Choroid plexus epithelial cell (primary cell): ENCODE results near the gene SLC13A3.

Experiments
- DNase-seq: peaks from one replicate; pipeline ENCODE4 v3.0.0-alpha.2; 2010; ENCODE audit warnings: low read depth
- H3K4me3 ChIP-seq: 2 replicates; pipeline ENCODE4 v1.5.1; 2011; ENCODE audit warnings: low read depth, mild to moderate bottlenecking, control low read depth, low read length, moderate library complexity
- TF ChIP-seq, protein P1 (sequence below): conservative IDR thresholded peaks from 2 replicates; pipeline ENCODE4 v1.5.1; 2011; ENCODE audit warnings: low read depth, mild to moderate bottlenecking, control low read depth, inconsistent platforms, low read length, moderate library complexity

The SLC13A3 gene

DNA sequence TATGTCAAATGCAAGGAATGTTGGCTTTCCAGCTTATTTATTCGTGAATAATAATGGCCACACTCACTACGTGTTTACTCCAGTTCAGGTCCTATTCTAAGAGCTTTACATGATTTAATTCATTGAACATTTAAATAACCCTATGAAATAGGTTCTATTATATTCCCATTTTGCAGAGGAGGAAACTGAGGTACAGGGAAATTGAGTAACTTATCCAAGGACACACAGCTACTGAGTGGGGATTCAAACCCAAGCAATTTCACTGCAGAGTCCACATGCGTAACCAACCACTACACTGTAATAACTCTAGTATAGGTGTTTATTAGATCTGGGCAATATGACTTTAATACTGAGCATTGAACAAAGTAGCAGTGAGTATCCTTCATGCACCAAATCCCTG lies 12.3 kb upstream of the SLC13A3 start:
- no peak overlapping the region for H3K4me3 ChIP-seq
- TF ChIP-seq, protein P1, sequence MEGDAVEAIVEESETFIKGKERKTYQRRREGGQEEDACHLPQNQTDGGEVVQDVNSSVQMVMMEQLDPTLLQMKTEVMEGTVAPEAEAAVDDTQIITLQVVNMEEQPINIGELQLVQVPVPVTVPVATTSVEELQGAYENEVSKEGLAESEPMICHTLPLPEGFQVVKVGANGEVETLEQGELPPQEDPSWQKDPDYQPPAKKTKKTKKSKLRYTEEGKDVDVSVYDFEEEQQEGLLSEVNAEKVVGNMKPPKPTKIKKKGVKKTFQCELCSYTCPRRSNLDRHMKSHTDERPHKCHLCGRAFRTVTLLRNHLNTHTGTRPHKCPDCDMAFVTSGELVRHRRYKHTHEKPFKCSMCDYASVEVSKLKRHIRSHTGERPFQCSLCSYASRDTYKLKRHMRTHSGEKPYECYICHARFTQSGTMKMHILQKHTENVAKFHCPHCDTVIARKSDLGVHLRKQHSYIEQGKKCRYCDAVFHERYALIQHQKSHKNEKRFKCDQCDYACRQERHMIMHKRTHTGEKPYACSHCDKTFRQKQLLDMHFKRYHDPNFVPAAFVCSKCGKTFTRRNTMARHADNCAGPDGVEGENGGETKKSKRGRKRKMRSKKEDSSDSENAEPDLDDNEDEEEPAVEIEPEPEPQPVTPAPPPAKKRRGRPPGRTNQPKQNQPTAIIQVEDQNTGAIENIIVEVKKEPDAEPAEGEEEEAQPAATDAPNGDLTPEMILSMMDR = no peak
- DNase-seq = no peak

DNA sequence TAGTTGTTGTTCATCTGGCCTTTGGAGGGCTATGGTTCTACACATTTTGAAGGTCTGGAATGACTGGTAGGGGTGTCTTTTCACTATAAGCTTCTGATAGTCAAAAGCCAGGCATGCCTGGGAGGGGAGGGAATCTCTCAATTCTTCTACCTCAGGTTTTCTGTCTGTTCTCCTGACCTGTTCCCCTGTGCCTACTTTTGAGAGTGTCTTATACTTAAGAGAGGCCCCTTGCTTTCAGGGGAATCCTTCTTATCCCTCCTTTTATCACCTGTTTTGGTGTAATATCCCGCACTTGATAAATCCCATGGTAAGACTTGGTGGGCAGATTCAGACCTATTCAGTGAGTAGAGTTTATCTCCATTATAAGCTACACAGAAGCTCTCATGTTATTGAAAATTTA lies 10.4 kb upstream of the SLC13A3 start:
- TF ChIP-seq, protein P1 = no peak
- no peak overlapping the region for H3K4me3 ChIP-seq
- DNase-seq = no peak

DNA sequence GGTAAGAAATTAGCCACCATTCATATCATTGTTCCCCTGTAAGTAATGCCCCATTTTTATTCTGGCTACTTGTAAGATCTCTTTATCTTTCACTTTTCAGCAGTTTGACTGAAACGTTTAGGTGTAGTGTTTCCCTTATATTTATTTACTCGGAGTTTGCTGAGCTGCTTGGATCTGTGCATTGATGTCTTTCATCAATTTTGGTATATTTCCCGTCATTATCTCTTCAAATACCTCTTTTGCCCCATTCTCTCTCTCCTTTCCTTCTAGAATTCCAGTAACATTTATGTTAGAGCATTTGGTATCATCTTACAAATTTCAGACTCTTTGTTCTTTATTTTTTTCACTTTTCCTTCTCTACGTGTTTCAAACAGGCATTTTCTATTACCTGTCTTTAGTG lies 9.2 kb upstream of the SLC13A3 start:
- DNase-seq = no peak
- H3K4me3 ChIP-seq = no peak overlapping the region
- TF ChIP-seq, protein P1 = no peak

DNA sequence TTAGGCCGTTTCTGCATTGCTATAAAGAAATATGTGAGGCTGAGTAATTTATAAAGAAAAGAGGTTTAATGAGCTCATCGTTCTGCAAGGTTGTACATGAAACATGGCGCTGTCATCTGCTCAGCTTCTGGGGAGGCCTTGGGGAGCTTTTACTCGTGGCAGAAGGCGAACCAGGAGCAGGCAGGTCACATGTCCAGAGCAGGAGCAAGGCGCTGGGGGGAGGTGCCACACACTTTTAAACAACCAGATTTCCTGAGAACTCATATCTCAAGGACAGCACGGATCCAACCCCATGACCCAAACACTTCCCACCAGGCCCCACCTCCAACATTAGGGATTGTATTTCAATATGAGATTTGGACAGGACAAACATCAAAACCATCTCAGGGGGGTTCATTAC lies 6.4 kb upstream of the SLC13A3 start:
- H3K4me3 ChIP-seq = no peak overlapping the region
- TF ChIP-seq, protein P1 = no peak
- no peak for DNase-seq

DNA sequence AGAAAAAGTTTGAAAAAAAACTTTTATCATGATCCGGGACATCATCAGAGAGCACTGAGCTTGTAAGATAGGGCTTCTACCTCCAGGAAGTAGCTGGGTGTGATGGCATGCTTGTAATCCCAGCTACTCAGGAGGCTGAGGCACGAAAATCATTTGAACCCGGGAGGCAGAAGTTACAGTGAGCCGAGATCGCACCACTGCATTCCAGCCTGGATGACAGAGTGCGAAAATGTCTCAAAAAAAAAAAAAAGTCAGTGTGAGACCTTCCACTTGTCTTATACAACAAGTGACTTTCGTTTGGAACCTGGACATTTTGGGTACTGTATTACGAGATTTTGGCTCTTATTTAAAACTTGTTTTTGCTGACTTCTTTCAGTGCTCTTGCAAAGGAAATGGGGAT lies 5.9 kb upstream of the SLC13A3 start:
- no peak overlapping the region for H3K4me3 ChIP-seq
- TF ChIP-seq, protein P1 = no peak
- no peak for DNase-seq

DNA sequence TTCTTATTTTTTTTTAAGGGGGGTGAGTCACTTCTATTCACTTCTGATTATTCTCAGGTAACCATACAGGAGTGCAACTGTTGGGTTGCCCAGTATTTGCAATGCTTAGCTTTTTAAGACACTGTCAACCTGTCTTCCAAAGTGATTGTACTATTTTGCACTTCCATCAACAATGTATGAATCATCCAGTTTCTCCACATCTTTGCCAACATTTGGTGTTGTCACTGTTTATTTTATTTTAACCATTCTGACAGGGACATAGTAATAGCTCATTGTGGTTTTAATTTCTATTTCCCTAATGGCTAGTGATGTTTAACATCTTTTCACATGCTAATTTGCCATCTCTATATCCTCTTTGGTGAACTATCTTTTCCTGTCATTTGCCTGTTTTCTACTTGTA lies 1.4 kb upstream of the SLC13A3 start:
- DNase-seq = no peak
- TF ChIP-seq, protein P1 = no peak
- no peak overlapping the region for H3K4me3 ChIP-seq

DNA sequence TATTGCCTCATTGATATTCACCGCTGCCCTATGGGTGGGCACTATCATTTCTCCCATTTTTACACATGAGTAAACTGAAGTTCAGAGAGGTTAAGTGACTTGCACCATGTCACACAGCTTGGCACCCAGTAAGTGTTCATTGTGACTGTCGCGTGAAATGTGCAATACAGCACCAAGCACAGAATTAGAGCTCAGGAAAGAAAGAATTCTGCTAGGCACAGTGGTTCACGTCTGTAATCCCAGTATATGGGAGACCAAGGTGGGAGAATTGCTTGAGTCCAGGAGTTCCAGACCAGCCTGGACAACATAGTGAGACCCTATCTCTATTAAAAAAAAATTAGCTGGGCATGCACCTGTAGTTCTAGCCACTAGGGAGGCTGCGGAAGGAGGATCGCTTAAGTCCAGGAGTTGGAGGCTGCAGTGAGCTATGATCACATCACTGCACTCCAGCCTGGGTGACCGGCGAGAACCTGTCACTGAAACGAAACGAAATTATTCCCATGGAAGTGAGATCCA lies 626 bp downstream of the SLC13A3 start:
- TF ChIP-seq, protein P1 = no peak
- no peak for DNase-seq
- H3K4me3 ChIP-seq = no peak overlapping the region
